ENCODE measurements around the gene MARCHF6.
"Not testable (repeated sequence)": the region's sequence is repeated elsewhere in the genome, so short reads cannot be mapped to it uniquely, and the experiment has no call there.

MARCHF6 gene

GRCh38 chr5:10352430-10353240, 860 bp upstream of the MARCHF6 start:
- DNase-seq, result no peak

- no peak for DNase-seq
Observed at GRCh38 chr5:10354048-10354872, 765 bp downstream of the MARCHF6 start.

- DNase-seq, result no peak
Observed at GRCh38 chr5:10355071-10355889, 1.8 kb downstream of the MARCHF6 start.

DNA sequence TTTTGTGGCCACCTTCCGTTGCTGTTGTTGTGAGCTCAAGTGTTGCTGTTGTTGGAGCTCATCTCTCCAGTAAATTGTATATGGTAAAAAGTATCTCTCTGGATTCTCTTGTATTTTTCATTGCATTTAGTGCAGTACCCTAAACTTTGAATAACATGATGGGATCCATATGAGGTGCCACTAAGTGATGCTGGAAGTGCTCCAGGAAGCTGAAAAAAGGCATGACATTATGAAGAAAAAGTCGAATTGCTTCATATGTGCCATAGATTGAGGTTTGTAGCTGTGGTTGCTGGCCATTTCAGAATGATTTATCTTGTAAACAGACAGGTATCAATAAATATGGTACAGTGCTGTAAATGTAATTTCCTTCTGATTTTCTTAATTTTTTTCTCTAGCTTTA, 5.5 kb downstream of the MARCHF6 start:
- DNase-seq, result no peak

- DNase-seq, result no peak
Observed at GRCh38 chr5:10360686-10361085, 7.2 kb downstream of the MARCHF6 start.

DNA sequence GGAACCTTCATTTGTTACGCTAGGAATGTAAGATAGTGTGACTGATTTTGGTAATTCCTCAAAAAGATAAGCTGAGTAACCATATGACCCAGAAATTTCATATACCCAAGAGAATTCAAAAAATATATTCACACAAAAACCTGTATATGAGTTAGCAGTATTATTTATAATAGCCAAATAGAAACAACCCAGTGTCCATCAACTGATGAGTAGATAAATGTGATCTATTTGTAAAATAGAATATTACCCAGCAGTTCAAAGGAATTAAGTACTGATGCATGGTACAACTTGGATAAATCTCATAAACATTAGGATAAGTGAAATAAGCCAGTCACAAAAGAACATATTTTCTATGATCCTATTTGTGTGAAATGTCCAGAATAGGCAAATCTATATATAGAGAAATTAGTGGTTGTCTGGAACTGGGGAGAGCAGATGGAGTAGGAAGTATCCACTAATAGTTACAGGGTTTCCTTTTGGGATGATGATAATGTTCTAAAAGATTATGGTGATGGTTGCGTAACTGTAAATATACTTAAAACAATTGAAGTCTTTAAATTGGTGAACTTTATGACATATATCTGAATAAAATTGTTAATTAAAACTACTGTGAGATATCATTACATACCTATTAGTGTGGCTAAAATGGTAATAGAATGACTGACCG, 10.2 kb downstream of the MARCHF6 start:
- no peak for DNase-seq

- no peak for DNase-seq
Observed at GRCh38 chr5:10364186-10364689, 10.7 kb downstream of the MARCHF6 start.

DNA sequence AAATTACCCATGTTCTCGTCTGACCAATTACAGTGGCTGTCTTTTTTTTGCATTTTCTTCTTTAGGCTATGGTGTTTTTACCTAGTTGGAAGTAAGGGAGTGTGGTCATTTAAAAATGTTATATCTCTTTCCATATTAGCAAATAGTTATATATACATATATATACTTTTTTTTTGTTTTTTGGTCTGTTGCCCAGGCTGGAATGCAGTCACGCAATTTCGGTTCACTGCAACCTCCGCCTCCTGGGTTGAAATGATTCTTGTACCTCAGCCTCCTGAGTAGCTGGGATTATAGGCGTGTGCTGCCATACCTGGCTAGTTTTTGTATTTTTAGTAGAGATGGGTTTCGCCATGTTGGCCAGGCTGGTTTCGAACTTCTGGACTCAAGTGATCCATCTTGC, 12.3 kb downstream of the MARCHF6 start:
- DNase-seq, result no peak

- no peak for DNase-seq
Observed at GRCh38 chr5:10366310-10367272, 13.1 kb downstream of the MARCHF6 start.

DNA sequence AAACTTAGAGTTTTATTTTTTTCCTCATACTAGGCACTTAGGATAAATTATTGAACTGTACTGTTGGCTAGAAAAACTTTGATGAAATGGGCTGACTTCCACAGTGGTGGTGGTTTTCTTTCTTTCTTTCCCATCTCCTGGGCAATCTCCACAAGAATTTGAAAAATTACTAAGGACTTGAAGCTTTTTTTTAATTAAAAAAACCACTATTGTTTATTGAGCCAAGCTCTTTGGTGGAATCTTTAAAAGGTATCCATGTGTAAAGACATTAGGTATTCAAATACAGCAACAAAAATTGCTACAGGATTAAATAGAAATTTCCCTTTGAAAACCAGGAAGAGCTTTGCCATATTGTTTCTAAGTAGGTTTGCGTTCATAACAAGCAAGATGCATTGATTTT, 14.1 kb downstream of the MARCHF6 start:
- no peak for DNase-seq

- no peak for DNase-seq
Observed at GRCh38 chr5:10370931-10371330, 17.4 kb downstream of the MARCHF6 start.

DNA sequence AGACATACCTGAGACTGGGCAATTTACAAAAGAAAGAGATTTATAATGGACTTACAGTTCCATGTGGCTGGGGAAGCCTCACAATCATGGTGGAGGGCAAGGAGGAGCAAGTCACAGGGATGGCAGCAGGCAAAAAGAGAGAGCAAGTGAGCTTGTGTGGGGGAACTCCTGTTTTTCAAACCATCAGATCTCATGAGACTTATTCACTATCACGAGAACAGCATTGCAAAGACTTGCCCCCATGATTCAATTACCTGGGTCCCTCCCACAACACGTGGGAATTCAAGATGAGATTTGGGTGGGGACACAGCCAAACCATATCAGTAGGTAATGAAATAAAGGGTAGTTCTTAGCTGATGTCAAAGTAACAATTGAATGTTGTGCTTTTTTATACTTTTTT, 17.9 kb downstream of the MARCHF6 start:
- not testable (repeated sequence) for DNase-seq

- no peak for DNase-seq
Observed at GRCh38 chr5:10372726-10373709, 19.5 kb downstream of the MARCHF6 start.

GRCh38 chr5:10374046-10375022, 20.8 kb downstream of the MARCHF6 start:
- no peak for DNase-seq

DNA sequence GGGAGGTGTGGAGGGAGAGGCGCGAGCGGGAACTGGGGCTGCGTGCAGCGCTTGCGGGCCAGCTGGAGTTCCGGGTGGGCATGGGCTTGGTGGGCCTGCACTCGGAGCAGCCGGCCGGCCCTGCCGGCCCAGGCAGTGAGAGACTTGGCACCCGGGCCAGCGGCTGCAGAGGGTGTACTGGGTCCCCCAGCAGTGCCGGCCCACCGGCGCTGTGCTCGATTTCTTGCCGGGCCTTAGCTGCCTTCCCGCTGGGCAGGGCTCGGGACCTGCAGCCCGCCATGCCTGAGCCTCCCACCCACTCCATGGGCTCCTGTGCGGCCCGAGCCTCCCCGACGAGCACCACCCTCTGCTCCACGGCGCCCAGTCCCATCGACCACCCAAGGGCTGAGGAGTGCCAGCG, 21.7 kb downstream of the MARCHF6 start:
- DNase-seq, result not testable (repeated sequence)

DNA sequence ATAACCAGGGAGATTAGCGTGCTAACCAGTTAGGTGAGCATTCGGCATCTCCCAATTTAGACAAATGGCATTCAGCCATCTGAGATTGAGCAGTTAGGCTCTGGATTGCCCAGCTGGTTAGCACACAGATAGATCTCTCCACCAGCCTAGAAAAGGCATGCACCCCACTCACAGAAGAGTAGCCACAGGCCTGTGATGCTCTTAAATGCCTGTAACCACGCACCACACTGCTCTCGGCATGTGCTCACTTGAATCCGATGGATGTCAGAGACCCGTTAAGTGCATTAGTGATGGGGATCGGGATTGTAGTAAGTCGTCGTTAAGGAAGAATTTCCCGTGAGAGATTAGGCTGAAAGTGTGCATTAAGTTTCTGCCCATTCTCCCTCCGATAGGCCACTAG, 23.0 kb downstream of the MARCHF6 start:
- no peak for DNase-seq

GRCh38 chr5:10377081-10377480, 23.6 kb downstream of the MARCHF6 start:
- DNase-seq, result no peak

GRCh38 chr5:10381803-10382202, 28.3 kb downstream of the MARCHF6 start:
- DNase-seq, result no peak

- no peak for DNase-seq
Observed at GRCh38 chr5:10384483-10384882, 31.0 kb downstream of the MARCHF6 start.
